ENCODE results near the gene BLOC1S3.
A peak's percentile ranks its signal among the peaks of the same experiment; 100 is the strongest.

Gene BLOC1S3

GRCh38 chr19:45202637-45203036 is 24.1 kb downstream of the BLOC1S3 start:
- TF ChIP-seq CTCF (IDR thresholded peaks at IDR 0.05; ENCODE audit: insufficient read depth, low read depth, low read length, missing control alignments), result no peak
- H3K4me3 ChIP-seq (ENCODE audit: low read length), result no peak overlapping the region
- DNase-seq (ENCODE audit: low read depth), result peak; percentile 69

- no peak for TF ChIP-seq CTCF (IDR thresholded peaks at IDR 0.05; ENCODE audit: insufficient read depth, low read depth, low read length, missing control alignments)
- no peak overlapping the region for H3K4me3 ChIP-seq (ENCODE audit: low read length)
- DNase-seq (ENCODE audit: low read depth), result no peak
Measured at GRCh38 chr19:45205810-45206209, 27.2 kb downstream of the BLOC1S3 start.

- no peak overlapping the region for H3K4me3 ChIP-seq (ENCODE audit: low read length)
- TF ChIP-seq CTCF (IDR thresholded peaks at IDR 0.05; ENCODE audit: insufficient read depth, low read depth, low read length, missing control alignments), result no peak
- no peak for DNase-seq (ENCODE audit: low read depth)
Measured at GRCh38 chr19:45206328-45206727, 27.7 kb downstream of the BLOC1S3 start.

- TF ChIP-seq CTCF (IDR thresholded peaks at IDR 0.05; ENCODE audit: insufficient read depth, low read depth, low read length, missing control alignments), result no peak
- no peak overlapping the region for H3K4me3 ChIP-seq (ENCODE audit: low read length)
- DNase-seq (ENCODE audit: low read depth), result no peak
Measured at GRCh38 chr19:45211751-45212381, 33.3 kb downstream of the BLOC1S3 start.

- no peak for DNase-seq (ENCODE audit: low read depth)
- H3K4me3 ChIP-seq (ENCODE audit: low read length), result no peak overlapping the region
- no peak for TF ChIP-seq CTCF (IDR thresholded peaks at IDR 0.05; ENCODE audit: insufficient read depth, low read depth, low read length, missing control alignments)
Measured at GRCh38 chr19:45213031-45213430, 34.4 kb downstream of the BLOC1S3 start.

- H3K4me3 ChIP-seq (ENCODE audit: low read length), result no peak overlapping the region
- TF ChIP-seq CTCF (IDR thresholded peaks at IDR 0.05; ENCODE audit: insufficient read depth, low read depth, low read length, missing control alignments), result no peak
- DNase-seq (ENCODE audit: low read depth), result peak; percentile 50
Measured at GRCh38 chr19:45215391-45216191, 37.0 kb downstream of the BLOC1S3 start.
